Prostate gland (tissue), 2 donors: ENCODE measurements around the gene UNC5A.

Experiments
- POLR2A ChIP-seq: fragments of 450-650 bp; IDR thresholded peaks from one replicate; pipeline ENCODE4 v1.6.1; 2016; ENCODE audit warnings: antibody characterized with exemption, mild to moderate bottlenecking
- TF ChIP-seq, protein P1 (sequence below), 4 experiments: fragments of 200-600 bp in 2 of 4; fragments of 450-650 bp in 2 of 4; sonication (generic) in 2 of 4; IDR thresholded peaks; 1 replicate in 3 of 4; 2 replicates in 1 of 4; pipeline ENCODE4 v1.5.1; 2016 to 2019; ENCODE audit warnings: antibody characterized with exemption in 4 of 4, mild to moderate bottlenecking in 2 of 4, moderate library complexity in 2 of 4

DNA sequence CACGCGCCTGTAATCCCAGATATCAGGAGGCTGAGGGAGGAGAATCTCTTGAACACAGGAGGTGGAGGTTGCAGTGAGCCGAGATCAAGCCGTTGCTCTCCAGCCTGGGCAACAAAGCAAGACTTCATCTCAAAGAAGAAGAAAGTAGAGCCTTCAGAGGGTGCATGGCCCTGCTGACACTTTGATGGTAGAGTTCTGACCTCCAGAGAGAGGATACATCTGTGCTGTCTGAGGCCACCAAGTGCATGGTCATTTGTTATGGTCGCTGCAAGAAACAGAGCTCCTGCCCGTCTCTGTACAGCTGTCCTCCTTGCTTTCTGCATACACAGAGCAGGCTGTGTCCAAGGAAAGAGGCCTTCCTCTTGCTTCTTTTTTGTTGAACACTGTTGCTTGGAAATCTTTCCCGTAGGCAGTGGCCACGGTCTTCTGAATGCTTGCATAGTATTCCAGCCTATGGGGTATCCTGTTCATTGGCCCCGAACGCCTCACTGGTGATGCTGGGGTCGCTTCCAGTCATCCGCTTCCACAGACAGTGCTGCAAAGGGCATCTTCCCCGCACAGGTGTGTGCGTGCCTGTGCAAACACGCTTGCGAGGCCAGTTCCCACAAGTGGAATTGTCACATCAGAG, 36.8 kb upstream of the UNC5A start:
- no peak for TF ChIP-seq POLR2A
- TF ChIP-seq, protein P1, sequence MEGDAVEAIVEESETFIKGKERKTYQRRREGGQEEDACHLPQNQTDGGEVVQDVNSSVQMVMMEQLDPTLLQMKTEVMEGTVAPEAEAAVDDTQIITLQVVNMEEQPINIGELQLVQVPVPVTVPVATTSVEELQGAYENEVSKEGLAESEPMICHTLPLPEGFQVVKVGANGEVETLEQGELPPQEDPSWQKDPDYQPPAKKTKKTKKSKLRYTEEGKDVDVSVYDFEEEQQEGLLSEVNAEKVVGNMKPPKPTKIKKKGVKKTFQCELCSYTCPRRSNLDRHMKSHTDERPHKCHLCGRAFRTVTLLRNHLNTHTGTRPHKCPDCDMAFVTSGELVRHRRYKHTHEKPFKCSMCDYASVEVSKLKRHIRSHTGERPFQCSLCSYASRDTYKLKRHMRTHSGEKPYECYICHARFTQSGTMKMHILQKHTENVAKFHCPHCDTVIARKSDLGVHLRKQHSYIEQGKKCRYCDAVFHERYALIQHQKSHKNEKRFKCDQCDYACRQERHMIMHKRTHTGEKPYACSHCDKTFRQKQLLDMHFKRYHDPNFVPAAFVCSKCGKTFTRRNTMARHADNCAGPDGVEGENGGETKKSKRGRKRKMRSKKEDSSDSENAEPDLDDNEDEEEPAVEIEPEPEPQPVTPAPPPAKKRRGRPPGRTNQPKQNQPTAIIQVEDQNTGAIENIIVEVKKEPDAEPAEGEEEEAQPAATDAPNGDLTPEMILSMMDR (IDR thresholded peaks at IDR 0.05), result no peak
